ENCODE results near the gene MRPS18B. TPM values are rescaled to one million over a fixed set of nuclear protein-coding genes. Genes with fewer than 3 reads are reported as not detected.
A peak's percentile ranks its signal among the peaks of the same experiment; 100 is the strongest.

Gene MRPS18B
- total and polyA plus RNA-seq, 2 of the 13 experiments (the other 11 are each of a cell fraction or from before 2014, with no cell fraction given) = 125 to 131 TPM

GRCh38 chr6:30614044-30614842 is 3.4 kb upstream of the MRPS18B start (continued):
- TF ChIP-seq POLR2AphosphoS2 (IDR thresholded peaks at IDR 0.05; ENCODE audit: low read depth, low read length) (peak; percentile 43), SAP130 (CRISPR knock-in tag; IDR thresholded peaks at IDR 0.05; ENCODE audit: low read depth) (0 out of 2 replicates have a peak, but pooled peaks have one; percentile 3), KMT2B (CRISPR knock-in tag; IDR thresholded peaks at IDR 0.05) (peak; percentile 54; the same call in 1 of the 2 replicates), TEAD2 (CRISPR knock-in tag; IDR thresholded peaks at IDR 0.05) (peak; percentile 70; the same call in 1 of the 2 replicates), ARNT2 (CRISPR knock-in tag; IDR thresholded peaks at IDR 0.05; ENCODE audit: low read depth) (0 out of 2 replicates have a peak, but pooled peaks have one; percentile 60), MAX (IDR thresholded peaks at IDR 0.05) (peak; percentile 40; the same call in 1 of the 2 replicates), HNF1A (IDR thresholded peaks at IDR 0.05; ENCODE audit: low read depth) (0 out of 2 replicates have a peak, but pooled peaks have one; percentile 2), HNF1A (CRISPR knock-in tag; IDR thresholded peaks at IDR 0.05; ENCODE audit: borderline replicate concordance) (no peak), ZSCAN30 (CRISPR knock-in tag; IDR thresholded peaks at IDR 0.05) (peak; percentile 25; the same call in 1 of the 2 replicates), HBP1 (CRISPR knock-in tag; IDR thresholded peaks at IDR 0.05; ENCODE audit: low read depth) (no peak), REPIN1 (CRISPR knock-in tag; IDR thresholded peaks at IDR 0.05; ENCODE audit: borderline replicate concordance, low read depth) (peak; percentile 46; the same call in 1 of the 2 replicates), PHF21A (CRISPR knock-in tag; IDR thresholded peaks at IDR 0.05) (0 out of 2 replicates have a peak, but pooled peaks have one; percentile 23), BORCS8-MEF2B (CRISPR knock-in tag; IDR thresholded peaks at IDR 0.05) (peak; percentile 32; the same call in 1 of the 2 replicates), PHF8 (CRISPR knock-in tag; IDR thresholded peaks at IDR 0.05) (peak; percentile 40), MBD4 (IDR thresholded peaks at IDR 0.05; ENCODE audit: borderline replicate concordance, low read length) (peak; percentile 84), NCOA1 (CRISPR knock-in tag; IDR thresholded peaks at IDR 0.05) (0 out of 2 replicates have a peak, but pooled peaks have one; percentile 14), ONECUT2 (CRISPR knock-in tag; IDR thresholded peaks at IDR 0.05) (peak; percentile 24; the same call in 1 of the 2 replicates), FOSL2 (CRISPR knock-in tag; IDR thresholded peaks at IDR 0.05) (peak; percentile 20; the same call in 1 of the 2 replicates), ZNF782 (CRISPR knock-in tag; IDR thresholded peaks at IDR 0.05; ENCODE audit: borderline replicate concordance) (no peak; the same call in 1 of the 2 replicates), ZNF644 (CRISPR knock-in tag; IDR thresholded peaks at IDR 0.05; ENCODE audit: low read depth) (no peak), SRSF4 (IDR thresholded peaks at IDR 0.05; ENCODE audit: low read depth, low read length, poor library complexity, severe bottlenecking) (peak; percentile 91), U2AF1 (optimal IDR thresholded peaks at IDR 0.05; ENCODE audit: low read depth, low read length) (peak; percentile 81), SMYD3 (CRISPR knock-in tag; IDR thresholded peaks at IDR 0.05) (0 out of 2 replicates have a peak, but pooled peaks have one; percentile 54), CREB1 (IDR thresholded peaks at IDR 0.05) (no peak), CREB1 (CRISPR knock-in tag; IDR thresholded peaks at IDR 0.05) (0 out of 2 replicates have a peak, but pooled peaks have one; percentile 11), ZNF558 (CRISPR knock-in tag; IDR thresholded peaks at IDR 0.05; ENCODE audit: borderline replicate concordance) (peak; percentile 59; the same call in 1 of the 2 replicates)

Data from HepG2 (cell line).